ENCODE data around the gene VWDE.
"Not testable (repeated sequence)": the region's sequence is repeated elsewhere in the genome, so short reads cannot be mapped to it uniquely, and the experiment has no call there.

The VWDE gene

GRCh38 chr7:12403287-12404181, at the start of gene VWDE:
Gene VWDE, minus strand, starts transcription at chr7:12403865. Its CDS starts 149 bp downstream, at chr7:12403716.
- DNase-seq = peak; percentile 37

GRCh38 chr7:12453136-12453535, 49.5 kb upstream of the VWDE start:
- not testable (repeated sequence) for DNase-seq

GRCh38 chr7:12450615-12451014, 47.0 kb upstream of the VWDE start:
- DNase-seq = no peak

GRCh38 chr7:12444785-12445184, 41.1 kb upstream of the VWDE start:
- no peak for DNase-seq

- DNase-seq = no peak
Observed at GRCh38 chr7:12440229-12440628, 36.6 kb upstream of the VWDE start.

- peak; percentile 73 for DNase-seq
Observed at GRCh38 chr7:12436896-12437535, 33.4 kb upstream of the VWDE start.

- DNase-seq = no peak
Observed at GRCh38 chr7:12436126-12436525, 32.5 kb upstream of the VWDE start.

- peak; percentile 38 for DNase-seq
Observed at GRCh38 chr7:12434012-12434642, 30.5 kb upstream of the VWDE start.

- DNase-seq = no peak
Observed at GRCh38 chr7:12431886-12432556, 28.4 kb upstream of the VWDE start.

GRCh38 chr7:12425311-12425710, 21.6 kb upstream of the VWDE start:
- DNase-seq = no peak

- DNase-seq = no peak
Observed at GRCh38 chr7:12423997-12424745, 20.5 kb upstream of the VWDE start.

GRCh38 chr7:12423355-12423996, 19.8 kb upstream of the VWDE start:
- DNase-seq = no peak

GRCh38 chr7:12422554-12423320, 19.1 kb upstream of the VWDE start:
- DNase-seq = no peak

GRCh38 chr7:12418452-12418851, 14.8 kb upstream of the VWDE start:
- DNase-seq = no peak

- no peak for DNase-seq
Observed at GRCh38 chr7:12415072-12415471, 11.4 kb upstream of the VWDE start.

- no peak for DNase-seq
Observed at GRCh38 chr7:12412407-12412806, 8.7 kb upstream of the VWDE start.

- DNase-seq = no peak
Observed at GRCh38 chr7:12410523-12410922, 6.9 kb upstream of the VWDE start.

- no peak for DNase-seq
Observed at GRCh38 chr7:12409097-12409711, 5.5 kb upstream of the VWDE start.

GRCh38 chr7:12407652-12408051, 4.0 kb upstream of the VWDE start:
- DNase-seq = not testable (repeated sequence)

GRCh38 chr7:12402365-12402725, 1.3 kb downstream of the VWDE start:
- DNase-seq = no peak
